KBM-7 (cell line): ENCODE measurements around the gene TXN2.
A peak's percentile ranks its signal among the peaks of the same experiment; 100 is the strongest.

Experiments
- DNase-seq: peaks from one replicate; pipeline ENCODE4 v3.0.0-alpha.2; 2015
- in situ Hi-C: fragments of 300-500 bp; cut with MboI; formaldehyde crosslinking; loops from 2 replicates; pipeline ENCODE4 v1.14.3; 2020; ENCODE audit warnings: low sequenced_read_pairs, low pct_unique_long_range_greater_than_20kb, mixed read lengths

Gene TXN2

DNA sequence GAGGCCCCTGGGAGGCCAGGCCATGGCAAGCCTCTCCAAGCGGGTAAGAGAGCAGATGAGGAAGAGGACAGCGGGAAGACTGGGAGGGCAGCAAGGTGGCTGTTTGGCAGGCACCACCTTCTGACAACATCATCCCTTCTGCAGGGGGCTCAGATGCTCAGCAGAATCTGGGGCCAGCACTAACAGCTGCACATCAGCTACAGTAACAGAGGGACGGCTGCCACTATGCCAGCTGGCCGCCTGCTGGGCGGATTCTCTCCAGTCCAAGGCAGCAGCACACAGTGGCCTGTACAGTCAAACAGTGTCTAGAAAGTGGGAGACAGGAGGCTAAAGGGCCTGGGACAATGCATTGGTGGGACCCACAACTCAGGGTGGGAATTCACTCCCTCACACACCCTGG is 10.7 kb upstream of the TXN2 start:
- in situ Hi-C loops = loop anchor here (25.0 kb wide), 1 partner anchor 305 kb away; no protein-coding TSS in a partner anchor
- no peak for DNase-seq

DNA sequence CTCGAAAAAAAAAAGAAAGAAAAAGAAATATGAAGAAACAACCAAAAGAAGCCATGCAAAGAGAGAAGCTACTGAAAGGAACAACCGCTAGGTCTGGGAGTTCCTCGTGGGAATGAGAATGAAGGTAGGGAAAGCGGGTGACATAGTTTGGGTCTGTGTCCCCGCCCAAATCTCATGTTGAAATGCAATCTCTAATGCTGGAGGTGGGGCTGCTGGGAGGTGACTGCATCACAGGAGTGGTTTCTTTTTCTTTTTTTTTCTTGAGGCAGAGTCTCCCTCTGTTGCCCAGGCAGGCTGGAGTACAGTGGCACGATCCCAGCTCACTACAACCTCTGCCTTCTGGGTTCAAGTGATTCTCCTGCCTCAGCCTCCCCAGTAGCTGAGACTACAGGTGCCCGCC is 9.7 kb upstream of the TXN2 start:
- no peak for DNase-seq
- in situ Hi-C loops = loop anchor here (25.0 kb wide), 1 partner anchor 304 kb away; no protein-coding TSS in a partner anchor

DNA sequence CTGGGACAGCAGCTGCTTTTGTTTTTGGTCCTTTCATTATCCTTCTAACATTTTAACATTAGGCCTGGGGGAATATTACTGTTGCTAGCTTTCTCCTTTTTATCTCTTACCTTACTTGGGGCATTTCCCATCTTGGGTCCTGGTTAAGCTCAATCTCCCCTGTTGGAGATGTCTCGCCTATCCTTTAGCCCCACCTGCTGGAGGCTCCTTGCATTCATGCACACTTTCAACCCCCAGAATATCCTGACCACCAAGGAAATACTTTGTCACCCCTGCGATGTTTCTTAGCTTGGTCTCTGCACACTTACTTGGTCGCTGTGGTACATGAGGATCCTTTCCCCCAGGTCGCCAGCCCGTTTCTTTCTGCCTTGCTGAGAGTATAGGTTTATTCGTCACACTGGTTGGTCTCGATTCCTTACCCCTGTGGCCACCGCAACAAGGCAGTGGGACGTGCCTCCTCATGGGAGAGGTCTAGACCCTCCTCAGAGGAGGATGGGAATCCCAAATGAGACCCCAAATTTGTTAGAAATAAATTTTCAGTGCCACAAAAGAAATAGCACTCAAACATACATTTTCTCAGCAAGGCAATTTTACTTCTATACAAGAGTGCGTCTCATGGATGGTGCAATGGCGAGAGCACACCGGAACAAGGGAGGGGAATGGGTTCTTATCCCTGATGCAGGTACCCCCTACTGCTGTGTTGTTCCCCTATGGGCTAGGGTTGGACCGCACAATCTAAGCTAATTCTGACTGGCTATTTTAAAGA is 5.4 kb upstream of the TXN2 start:
- in situ Hi-C loops = loop anchor here (25.0 kb wide), 1 partner anchor 300 kb away; no protein-coding TSS in a partner anchor
- DNase-seq = peak; percentile 72

DNA sequence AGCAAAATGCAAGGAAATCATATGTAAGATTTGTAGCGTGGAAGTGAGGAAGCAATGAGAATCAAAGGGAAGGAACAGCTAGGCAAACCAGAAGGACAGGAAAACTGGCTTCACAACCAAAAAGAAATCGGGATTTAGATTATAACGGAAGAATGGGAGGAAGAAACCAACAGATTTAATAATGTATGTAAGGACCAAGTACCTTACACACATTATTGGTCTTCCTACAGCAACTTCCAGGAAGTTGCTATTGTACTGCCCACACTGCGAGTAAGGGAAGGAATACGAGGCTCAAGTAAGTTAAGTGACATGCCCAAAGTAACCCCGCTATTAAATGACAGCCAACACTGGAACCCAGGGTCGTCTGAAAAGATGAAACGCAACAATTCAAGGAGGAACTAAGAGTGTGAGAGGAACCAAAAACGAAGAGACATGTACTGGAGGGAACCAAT is 473 bp downstream of the TXN2 start:
- DNase-seq = no peak
- in situ Hi-C loops = loop anchor here (25.0 kb wide), 1 partner anchor 294 kb away; no protein-coding TSS in a partner anchor

DNA sequence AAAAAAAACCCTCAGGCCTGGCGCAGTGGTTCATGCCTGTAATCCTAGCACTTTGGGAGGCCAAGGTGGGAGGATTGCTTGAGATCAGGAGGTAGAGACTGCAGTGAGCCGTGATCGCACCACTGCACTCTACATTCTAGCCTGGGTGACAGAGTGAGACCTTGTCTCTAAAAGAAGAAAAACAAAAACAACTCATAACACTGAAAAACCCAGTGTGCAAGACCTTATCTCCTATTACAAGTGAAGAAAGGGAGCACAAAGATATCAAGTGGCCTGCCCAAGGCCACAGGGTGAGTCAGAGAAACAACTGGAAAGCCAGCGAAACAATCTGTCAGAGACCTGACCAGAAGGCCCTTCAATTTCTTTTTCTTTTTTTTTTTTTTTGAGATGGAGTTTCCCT is 2.5 kb downstream of the TXN2 start:
- DNase-seq = no peak
- in situ Hi-C loops = loop anchor here (25.0 kb wide), 1 partner anchor 292 kb away; no protein-coding TSS in a partner anchor

DNA sequence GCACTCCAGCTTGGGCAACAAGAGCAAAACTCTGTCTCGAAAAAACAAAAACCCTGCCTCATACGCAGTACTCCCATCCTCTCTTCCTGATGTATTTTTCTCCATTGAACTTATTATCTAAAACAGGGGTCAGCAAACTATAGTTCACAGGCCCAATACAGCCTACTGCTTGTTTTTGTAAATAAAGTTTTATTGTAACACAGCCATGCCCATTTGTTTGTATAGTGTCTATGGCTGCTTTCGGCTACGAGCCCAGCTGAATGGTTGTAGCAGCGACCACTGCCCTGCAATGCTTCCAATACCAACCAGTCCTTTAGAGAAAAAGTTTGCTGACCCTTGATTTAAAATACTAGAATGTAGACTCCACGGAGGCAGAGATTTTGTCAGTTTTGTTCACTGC is 6.1 kb downstream of the TXN2 start:
- in situ Hi-C loops = loop anchor here (25.0 kb wide), 1 partner anchor 288 kb away; no protein-coding TSS in a partner anchor
- DNase-seq = no peak

DNA sequence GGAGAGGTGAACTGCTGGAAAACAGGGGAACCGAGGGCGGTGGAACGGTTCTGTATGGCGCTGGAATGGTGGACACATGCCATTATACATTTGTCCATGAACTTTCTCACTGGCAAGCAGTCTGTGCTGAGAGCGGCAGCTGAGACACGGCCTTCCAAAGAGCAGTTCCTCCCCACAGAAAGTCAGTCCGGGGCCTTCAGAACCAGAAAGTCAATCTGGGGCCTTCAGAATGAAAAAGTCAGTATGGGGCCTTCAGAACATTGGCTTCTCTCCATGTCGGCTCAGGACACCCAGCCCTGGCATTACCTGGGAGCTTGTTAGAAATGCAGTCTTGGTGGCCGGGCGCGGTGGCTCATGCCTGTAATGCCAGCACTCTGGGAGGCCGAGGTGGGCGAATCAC is 8.8 kb downstream of the TXN2 start:
- no peak for DNase-seq
- in situ Hi-C loops = no loop called here

DNA sequence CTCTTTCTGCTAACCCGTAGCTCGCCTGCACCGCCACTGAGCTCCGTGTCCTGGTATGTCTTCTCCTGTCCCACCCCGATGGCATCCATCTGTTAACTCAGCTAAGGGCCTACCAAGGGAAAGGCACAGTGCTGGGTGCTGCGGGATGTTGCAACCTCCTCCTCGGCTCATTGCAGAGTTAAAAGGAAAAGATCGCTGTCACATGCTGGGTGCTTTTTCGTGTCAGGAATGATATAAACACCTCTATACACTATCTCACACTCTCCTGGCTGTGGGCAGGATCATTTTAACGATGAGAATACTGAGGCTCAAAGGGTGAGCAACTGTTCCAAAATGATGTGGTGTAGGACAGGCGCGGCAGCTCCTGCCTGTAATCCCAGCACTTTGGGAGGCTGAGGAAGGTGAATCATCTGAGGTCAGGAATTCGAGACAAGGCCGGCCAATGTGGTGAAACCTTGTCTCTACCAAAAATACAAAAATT is 10.1 kb downstream of the TXN2 start:
- DNase-seq = no peak
- in situ Hi-C loops = no loop called here

DNA sequence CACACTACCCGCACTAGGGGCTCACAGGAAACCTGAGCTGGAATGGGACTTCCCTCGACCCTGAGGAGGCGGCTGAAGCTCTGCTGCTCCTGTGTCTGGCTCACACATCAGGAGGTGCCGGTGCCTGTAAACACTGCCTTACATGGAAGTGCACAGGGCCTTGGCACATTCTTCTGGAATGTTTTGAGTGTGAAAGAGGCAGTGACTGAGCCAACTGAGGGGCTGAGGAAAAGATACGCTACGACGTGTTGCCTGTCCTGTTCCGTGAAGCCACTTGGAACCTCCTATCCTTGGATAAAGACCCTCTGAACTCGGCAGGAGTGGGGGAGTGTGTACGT is 10.5 kb downstream of the TXN2 start:
- no peak for DNase-seq
- in situ Hi-C loops = no loop called here

DNA sequence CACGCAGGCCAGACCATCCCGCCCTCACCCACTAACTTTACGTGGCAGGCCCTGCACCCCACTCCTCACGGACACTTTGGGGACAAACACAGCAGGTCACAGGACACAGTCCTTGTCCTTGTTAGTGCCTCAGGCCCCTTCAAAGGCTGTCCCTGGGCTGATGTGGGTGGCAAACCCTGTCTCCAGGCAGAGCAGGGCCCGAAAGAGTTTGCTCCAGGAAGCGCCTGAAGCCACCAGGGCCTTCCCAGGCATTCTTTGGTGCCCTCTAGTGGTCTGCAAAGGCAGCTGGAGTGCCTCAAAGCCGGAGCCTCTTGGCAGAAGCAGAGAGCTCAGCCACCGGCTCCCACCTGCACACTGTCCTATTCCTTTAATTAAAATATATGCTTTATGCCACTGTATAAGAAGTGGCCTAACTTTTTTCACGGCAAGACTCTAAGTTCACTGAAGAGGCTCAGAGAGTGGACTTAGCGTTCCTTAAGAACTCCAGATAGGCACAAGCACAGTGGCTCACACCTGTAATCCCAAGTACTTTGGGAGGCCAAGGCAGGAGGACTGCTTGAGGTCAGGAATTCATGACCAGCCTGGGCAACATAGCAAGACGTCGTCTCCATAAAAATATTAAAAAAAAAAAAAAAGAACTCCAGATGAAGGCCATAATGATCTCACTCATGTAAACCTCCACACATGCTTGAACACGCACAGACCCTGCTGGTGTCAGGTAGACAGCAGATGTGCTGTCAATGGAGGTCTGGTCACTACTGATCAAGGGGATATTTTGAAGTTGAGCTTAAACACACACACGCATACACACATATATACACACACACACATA is 11.1 kb downstream of the TXN2 start:
- DNase-seq = peak; percentile 80
- in situ Hi-C loops = no loop called here

DNA sequence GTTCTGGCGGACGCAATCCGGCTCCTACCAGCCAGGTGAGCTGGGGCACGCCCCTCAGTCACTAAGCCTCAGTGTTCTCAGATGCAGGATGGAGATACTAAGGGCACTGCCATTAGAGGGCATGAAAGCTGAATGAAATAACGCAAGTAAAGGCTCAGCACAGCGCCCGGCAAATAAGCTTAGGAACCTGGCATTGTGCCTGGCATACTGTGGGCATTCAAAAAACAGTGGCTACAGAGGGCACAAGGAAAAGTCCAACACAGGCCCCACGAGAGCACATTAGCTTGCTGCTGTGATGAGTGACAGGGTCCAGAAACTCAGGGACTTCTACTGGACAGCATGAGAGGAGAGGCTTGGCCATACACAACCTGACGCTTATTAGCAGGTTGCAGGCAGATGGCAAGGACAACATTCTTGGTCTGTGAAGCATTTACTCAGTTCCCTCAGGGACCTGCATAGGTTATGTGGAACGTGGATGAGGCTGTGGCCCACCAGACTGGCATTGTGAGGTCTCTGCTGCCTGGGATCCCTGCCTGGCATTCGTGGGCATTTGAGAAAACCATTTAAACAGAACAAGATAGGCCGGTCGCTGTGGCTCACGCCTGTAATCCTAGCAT is 12.2 kb downstream of the TXN2 start:
- in situ Hi-C loops = loop anchor here (10.0 kb wide), 1 partner anchor 164 kb away; no protein-coding TSS in a partner anchor
- no peak for DNase-seq

DNA sequence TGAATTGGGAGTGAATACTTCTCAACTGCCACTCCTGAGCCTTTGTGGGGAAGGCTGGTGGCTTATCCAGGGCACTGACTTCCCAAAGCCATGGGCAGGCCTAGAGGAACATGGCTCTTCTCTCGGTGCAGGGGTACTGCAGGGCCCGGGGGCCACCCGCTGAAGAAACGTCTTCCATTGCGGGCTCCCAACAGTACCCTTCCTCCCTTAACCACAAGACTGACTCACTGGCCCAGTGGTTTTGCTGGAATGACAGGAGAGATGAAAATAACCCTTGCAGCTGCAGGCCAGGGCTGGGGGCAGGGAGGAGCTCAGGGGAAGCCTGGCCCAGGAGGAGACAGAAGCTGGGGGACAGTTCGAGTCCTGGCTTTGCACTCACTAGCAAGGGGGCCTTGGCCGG is 13.5 kb downstream of the TXN2 start:
- DNase-seq = peak; percentile 95
- in situ Hi-C loops = loop anchor here (10.0 kb wide), 1 partner anchor 163 kb away; no protein-coding TSS in a partner anchor

DNA sequence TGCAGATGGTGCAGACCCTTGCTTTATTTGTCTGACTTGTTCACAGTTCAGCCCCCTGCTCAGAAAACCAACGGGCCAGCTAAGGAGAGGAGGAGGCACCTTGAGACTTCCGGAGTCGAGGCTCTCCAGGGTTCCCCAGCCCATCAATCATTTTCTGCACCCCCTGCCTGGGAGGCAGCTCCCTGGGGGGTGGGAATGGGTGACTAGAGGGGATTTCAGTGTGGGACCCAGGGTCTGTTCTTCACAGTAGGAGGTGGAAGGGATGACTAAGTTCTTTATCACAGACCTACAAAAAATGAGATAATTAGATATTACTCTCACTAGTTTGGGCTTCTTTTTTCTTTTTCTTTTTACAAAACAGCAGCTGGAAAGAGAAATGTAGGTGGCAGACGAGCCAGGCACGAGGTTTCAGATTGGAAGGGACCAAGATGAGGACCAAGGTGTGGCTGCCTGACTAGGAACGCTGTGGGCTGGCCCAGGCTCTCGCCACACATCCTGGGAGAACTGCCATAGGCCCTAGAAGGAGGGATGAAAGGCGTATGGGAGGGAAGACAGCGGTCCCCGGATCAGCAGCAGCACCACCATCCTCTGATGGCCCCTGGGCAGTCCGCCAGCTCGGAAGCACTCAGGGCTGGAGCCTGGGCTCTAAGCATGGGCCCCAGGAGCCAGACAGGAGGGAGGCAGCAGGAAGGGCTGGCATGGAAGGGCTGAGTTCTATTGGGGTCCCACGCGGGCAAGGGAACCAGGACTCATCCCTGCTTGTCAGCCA is 14.2 kb downstream of the TXN2 start:
- in situ Hi-C loops = loop anchor here (10.0 kb wide), 1 partner anchor 162 kb away; no protein-coding TSS in a partner anchor
- DNase-seq = no peak

DNA sequence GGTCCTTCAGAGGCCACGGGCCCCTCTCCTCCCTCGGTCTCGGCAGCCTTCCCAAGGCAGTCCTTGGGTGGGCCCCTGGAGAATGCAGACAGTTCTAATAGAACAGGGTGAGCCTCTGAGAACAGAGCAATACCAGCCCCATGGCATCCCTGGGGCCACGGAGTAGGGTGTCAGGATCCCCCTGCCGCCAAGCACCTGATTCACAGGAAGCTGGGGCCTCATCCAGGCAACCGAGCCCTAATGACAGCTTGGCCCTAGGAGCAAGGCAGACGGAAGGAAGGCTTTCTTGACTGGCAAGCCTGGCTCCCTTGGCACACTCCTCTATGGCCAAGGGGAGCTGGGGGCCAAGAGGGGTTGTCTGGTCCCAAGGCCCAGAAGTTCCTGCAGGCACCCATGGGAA is 15.2 kb downstream of the TXN2 start:
- in situ Hi-C loops = loop anchor here (10.0 kb wide), 1 partner anchor 161 kb away; no protein-coding TSS in a partner anchor

DNA sequence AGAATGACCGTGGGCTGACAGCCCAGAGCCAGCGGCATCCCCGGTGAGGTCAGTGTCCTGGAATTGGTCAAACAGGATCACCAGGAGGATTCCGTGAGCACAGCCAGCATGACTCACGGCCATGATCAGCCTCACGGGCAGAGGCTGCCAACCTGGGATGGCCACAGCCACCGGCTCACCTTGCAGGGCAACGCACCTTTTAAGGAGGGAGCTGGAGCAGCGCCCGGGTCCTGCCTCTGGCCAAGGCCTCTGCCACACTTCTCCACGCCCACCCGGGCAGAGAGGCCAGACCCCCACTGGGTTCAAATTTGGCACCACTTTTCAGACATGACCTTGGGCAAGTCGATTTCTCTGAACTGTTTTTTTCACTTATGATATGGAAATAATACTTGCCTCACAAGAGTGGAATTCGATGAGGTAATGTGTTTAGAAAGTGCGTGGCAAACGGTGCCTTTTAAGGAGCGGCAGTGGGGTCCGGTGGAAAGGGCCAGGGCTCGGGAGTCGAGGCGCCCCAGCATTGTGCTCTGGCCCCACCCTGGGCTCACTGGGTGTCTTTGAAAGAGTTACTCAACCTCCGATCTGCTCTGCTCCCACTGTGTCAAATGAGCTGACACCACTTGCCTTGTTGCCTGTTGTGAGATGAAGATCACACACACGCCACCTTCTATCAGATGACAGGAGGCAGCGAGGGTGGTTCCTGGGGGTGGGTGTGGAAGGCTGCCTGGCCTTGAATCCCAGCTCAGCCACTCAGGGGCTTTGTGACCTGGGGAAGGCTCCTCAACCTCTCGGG is 16.0 kb downstream of the TXN2 start:
- in situ Hi-C loops = loop anchor here (10.0 kb wide), 1 partner anchor 161 kb away; no protein-coding TSS in a partner anchor
- DNase-seq = no peak

More for the DNA sequence above, 15.2 kb downstream of the TXN2 start:
- no peak for DNase-seq

DNA sequence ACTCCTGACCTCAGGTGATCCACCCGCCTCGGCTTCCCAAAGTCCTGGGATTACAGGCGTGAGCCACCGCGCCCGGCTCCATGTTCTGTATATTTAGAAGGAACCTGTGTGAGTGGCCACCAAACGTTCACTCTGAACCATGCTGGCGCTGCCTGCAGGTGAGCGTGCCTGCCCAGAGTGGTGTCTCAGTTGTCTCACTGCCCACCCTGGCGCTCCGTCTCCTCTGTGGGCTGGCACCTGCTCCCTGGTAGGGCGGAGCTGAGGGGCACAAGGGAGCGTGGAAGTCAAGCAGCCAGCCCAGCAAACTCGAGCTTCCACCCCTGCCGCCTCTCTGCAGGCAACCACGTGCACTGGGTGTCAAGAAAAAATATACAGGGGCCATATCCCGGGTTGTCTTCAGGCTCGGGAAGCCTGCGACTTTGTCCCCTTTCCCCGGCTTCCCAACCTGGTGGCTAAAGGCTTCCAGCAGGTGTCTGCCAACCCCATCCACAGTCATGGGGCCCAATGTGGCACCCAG is 16.7 kb downstream of the TXN2 start:
- DNase-seq = no peak
- in situ Hi-C loops = loop anchor here (10.0 kb wide), 1 partner anchor 160 kb away; no protein-coding TSS in a partner anchor

DNA sequence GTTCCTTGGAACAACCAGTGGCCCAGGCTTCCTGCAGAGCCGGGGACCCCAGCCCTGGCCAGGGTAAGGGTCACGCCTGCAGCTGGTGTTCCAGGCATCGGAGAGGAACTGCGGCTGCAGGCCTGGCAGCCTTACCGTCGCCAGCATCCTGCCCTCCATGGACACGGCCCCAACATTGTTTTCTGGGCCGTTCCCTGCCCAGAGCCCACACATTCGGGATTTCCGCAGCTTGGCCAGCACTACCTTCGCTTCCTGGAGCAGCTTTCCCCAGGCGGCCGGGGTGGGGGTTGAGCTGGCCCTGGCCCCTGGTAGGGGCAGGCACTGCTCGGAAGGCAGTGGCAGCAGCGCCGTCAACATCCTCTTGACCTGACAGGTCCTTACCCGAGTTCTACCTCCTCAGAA is 17.7 kb downstream of the TXN2 start:
- DNase-seq = no peak
- in situ Hi-C loops = loop anchor here (10.0 kb wide), 1 partner anchor 159 kb away; no protein-coding TSS in a partner anchor
